Thyroid gland (tissue), 4 donors: ENCODE results near the gene NAA80. TPM values are rescaled to one million over a fixed set of nuclear protein-coding genes. Genes with fewer than 3 reads are reported as not detected.

ENCODE experiments used
- DNase-seq, 2 donors: peaks; one replicate each; pipeline ENCODE4 v3.0.0-alpha.2; 2019
- H3K27ac ChIP-seq, 3 donors: fragments of 200-600 bp; sonication (generic); 1 replicate in 2 of 3; 2 replicates in 1 of 3; pipeline ENCODE4 v1.5.1; 2016 to 2019; ENCODE audit warnings: mild to moderate bottlenecking in 1 of 3, moderate library complexity in 1 of 3
- H3K27me3 ChIP-seq: fragments of 200-600 bp; sonication (generic); one replicate; pipeline ENCODE4 v1.5.1; 2019
- H3K36me3 ChIP-seq, 2 donors: fragments of 200-600 bp; sonication (generic); one replicate each; pipeline ENCODE4 v1.5.1; 2016 to 2019
- H3K4me1 ChIP-seq, 2 donors: fragments of 200-600 bp; sonication (generic); one replicate each; pipeline ENCODE4 v1.5.1; 2017 to 2019
- H3K4me3 ChIP-seq, 3 donors: fragments of 200-600 bp; sonication (generic); replicated peaks in 1 of 3; 1 replicate in 2 of 3; 2 replicates in 1 of 3; pipeline ENCODE4 v1.5.1; 2016; ENCODE audit warnings: mild to moderate bottlenecking in 1 of 3
- H3K9me3 ChIP-seq: fragments of 200-600 bp; sonication (generic); one replicate; pipeline ENCODE4 v1.5.1; 2017
- POLR2A ChIP-seq, 2 donors: fragments of 450-650 bp; IDR thresholded peaks; one replicate each; pipeline ENCODE4 v1.6.1; 2017; ENCODE audit warnings: antibody characterized with exemption in 2 of 2, mild to moderate bottlenecking in 2 of 2, moderate library complexity in 1 of 2
- WGBS, 2 donors: methylation state at CpG; one replicate each; pipeline ENCODE4 v1.1.5; 2017; 5-methylcytosine and 5-hydroxymethylcytosine counted together
- intact Hi-C: fragments of 100-400 bp; cut with DNase I; formaldehyde crosslinking; loops from one replicate; pipeline ENCODE4 v1.15.1; 2023
- total RNA-seq, 4 donors: library from RNA; depleted of rRNA; stranded (reverse); fragments of >200 nt; gene quantifications; one replicate each; pipeline ENCODE4 v1.2.3, GENCODE V29; 2016
- TF ChIP-seq, protein P1 (sequence below), 6 experiments: fragments of 200-600 bp in 3 of 6; fragments of 450-650 bp in 3 of 6; sonication (generic) in 3 of 6; IDR thresholded peaks; one replicate each; pipeline ENCODE4 v1.5.1; 2016 to 2019; ENCODE audit warnings: antibody characterized with exemption in 6 of 6, mild to moderate bottlenecking in 2 of 6, inconsistent platforms in 1 of 6, moderate library complexity in 1 of 6

NAA80 gene
- total RNA-seq, 4 donors from 2014 or later, result 6.9 to 15.2 (median 10.8) TPM

DNA sequence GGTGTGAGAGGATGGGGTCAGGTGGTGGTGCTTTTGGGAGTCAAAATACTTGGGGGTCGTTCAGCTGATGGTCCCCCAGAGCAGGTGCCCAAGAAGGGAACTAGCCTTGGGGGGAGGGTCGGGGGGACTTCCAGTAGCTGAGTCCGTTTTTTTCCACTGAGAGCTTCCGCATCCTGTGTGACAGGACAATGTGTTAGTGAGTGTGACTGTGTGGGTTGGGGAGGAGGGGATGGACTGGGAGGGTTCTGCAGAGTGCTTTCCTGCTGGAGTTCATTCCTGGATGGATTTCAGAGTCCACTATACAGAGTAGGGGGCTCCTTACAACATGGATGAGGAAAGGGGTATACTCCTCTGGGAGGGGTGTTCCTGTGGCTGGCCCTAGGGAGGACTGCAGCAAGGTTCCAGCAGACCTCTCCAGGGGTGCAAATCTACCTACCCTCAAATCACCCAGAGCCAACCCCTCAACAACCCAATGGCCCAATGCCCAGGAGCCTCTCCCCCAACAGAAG lies 23.9 kb upstream of the NAA80 start:
- no peak overlapping the region for H3K4me3 ChIP-seq
- DNase-seq, result no peak
- H3K4me1 ChIP-seq, result peaks cover 32 to 54% of the 10 kb centered on the region in 2 donors
- intact Hi-C loops, result no loop called here
- WGBS, 2 donors, result 48% methylated on average over 4 of the region's 4 CpGs; no CpG with 5 or more reads in 1 of the 2 donors
- H3K36me3 ChIP-seq, result peaks cover 7 to 9% of the 10 kb centered on the region in 2 donors
- peak overlapping the region; percentile 44 to 98 (median 96) for H3K27ac ChIP-seq
- H3K27me3 ChIP-seq, result no peaks in the 10 kb centered on the region
- TF ChIP-seq POLR2A (IDR thresholded peaks at IDR 0.05), result no peak
- TF ChIP-seq, protein P1, sequence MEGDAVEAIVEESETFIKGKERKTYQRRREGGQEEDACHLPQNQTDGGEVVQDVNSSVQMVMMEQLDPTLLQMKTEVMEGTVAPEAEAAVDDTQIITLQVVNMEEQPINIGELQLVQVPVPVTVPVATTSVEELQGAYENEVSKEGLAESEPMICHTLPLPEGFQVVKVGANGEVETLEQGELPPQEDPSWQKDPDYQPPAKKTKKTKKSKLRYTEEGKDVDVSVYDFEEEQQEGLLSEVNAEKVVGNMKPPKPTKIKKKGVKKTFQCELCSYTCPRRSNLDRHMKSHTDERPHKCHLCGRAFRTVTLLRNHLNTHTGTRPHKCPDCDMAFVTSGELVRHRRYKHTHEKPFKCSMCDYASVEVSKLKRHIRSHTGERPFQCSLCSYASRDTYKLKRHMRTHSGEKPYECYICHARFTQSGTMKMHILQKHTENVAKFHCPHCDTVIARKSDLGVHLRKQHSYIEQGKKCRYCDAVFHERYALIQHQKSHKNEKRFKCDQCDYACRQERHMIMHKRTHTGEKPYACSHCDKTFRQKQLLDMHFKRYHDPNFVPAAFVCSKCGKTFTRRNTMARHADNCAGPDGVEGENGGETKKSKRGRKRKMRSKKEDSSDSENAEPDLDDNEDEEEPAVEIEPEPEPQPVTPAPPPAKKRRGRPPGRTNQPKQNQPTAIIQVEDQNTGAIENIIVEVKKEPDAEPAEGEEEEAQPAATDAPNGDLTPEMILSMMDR (IDR thresholded peaks at IDR 0.05), result no peak
- H3K9me3 ChIP-seq, result no peaks in the 10 kb centered on the region

DNA sequence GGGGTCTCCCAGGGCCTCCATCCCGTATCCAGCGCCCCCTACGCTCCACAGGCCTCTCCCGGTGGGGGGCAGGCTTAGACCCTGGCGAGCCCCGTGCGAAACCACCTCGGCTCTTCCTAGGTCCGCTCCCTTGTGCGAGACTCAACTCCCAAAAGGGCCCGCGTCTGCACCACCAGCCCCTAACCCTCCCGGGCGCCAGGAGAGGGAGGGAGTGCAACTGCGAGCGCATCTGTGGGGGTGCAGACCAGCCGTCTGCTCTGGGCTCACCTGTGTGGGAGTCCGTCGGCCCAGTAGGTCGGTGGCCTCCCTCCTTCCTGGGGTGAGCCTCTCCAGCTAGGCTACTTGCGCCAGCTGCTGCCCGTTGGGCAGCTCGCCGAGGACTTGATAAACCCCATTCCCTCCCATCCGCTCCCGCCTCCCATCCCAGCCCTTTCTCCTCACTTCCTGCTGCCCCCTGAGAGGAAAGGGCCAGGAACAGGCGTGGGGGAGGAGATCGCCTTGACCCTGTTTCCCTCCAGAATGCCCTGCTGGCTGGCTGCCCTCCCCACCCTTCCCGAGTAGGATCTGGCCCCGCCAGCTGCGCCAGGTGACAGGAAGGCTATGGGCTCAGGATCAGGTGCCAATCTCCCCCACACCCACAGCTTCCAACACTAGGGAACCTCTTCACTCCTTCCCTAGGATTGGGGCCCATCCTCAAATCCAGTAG lies 23.3 kb upstream of the NAA80 start, which contains the start of gene HYAL2:
HYAL2 (minus strand) TSS at position 360 of the 706 bp plus-strand sequence. CDS start 2,256 bp downstream, outside the sequence.
- intact Hi-C loops, result no loop called here
- peak in 1 of 2 donors; percentile 50 for DNase-seq

DNA sequence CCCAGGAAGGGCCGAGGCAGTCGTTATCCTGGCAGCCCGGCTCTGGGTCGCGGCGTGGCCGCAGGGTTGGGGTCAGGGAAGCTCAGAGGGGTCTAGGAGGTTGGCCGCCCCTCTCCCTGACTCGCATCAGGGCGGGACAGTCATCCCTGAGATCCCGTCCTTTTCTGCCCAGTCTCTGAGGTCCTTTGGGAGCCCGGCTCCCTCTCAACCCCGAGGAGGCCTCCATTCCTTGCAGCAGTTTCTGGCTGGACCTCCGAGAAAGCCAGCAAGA lies 22.8 kb upstream of the NAA80 start:
- Histone ChIP-seq H3K9me3 (no peaks in the 10 kb centered on the region), H3K4me3 (peak overlapping the region; percentile 3 to 86 (median 43)), H3K27me3 (no peaks in the 10 kb centered on the region), H3K36me3 (peaks cover 10 to 18% of the 10 kb centered on the region in 2 donors), H3K4me1 (peaks cover 34 to 61% of the 10 kb centered on the region in 2 donors), H3K27ac (peak overlapping the region; percentile 96 to 98 (median 98))
- WGBS, 2 donors, result 10 to 35% methylated on average over 2 to 13 of the region's 14 CpGs
- no peak for DNase-seq
- intact Hi-C loops, result no loop called here
- TF ChIP-seq, protein P1 (IDR thresholded peaks at IDR 0.05), result no peak
- TF ChIP-seq POLR2A (IDR thresholded peaks at IDR 0.05), result no peak

More for the DNA sequence above, 23.3 kb upstream of the NAA80 start, which contains the start of gene HYAL2:
- no peaks in the 10 kb centered on the region for H3K9me3 ChIP-seq
- no peak for TF ChIP-seq POLR2A (IDR thresholded peaks at IDR 0.05)
- TF ChIP-seq, protein P1 (IDR thresholded peaks at IDR 0.05), result no peak
- H3K4me3 ChIP-seq, result peak within 1 kb of the TSS; percentile 3 to 86 (median 43)
- peaks cover 34 to 60% of the 10 kb centered on the region in 2 donors for H3K4me1 ChIP-seq
- peaks cover 10 to 13% of the 10 kb centered on the region in 2 donors for H3K36me3 ChIP-seq
- no peaks in the 10 kb centered on the region for H3K27me3 ChIP-seq
- peak within 1 kb of the TSS; percentile 96 to 98 (median 98) for H3K27ac ChIP-seq
- WGBS, 2 donors, result 52 to 57% methylated on average over 24 to 27 of the region's 31 CpGs

DNA sequence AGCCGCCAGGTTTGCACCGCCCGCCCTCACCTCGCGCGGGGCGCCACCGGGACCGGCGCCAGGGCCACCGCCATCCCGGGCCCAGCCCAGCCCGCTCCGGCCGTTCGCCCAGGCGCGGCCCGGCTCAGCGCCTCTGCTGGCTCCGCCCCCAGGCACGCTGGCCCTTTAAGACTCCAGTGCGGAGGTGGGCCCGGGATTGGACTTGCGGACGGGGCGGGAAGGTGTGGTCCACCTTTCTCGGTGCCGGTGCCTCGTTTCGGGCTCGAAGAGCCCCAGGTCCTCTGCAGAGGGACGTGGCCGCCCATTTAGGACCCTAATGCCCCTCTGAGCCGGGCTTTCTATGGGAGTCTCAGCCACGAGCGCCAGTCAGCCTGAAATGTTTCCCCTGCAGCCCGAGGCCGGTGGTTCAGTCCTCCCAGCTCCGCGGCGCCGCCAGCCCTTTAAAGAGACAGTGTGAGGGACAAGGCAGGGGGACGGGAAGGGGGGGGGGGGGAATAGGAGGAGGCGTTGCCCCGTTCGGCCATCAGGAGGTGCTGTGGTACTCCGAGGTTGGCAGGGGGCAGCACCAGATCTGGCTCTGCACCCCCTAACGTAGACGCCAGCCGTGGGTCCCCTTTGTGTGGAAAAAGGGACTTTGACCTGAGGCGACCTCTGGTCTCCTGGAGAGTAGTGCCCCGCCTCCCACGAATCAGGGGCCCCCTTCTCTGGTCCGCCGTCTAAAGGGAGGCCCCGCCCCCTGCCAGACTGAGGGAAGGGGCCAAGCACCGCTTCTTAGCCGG lies 22.3 kb upstream of the NAA80 start:
- Histone ChIP-seq H3K36me3 (peaks cover 10 to 20% of the 10 kb centered on the region in 2 donors), H3K27me3 (no peaks in the 10 kb centered on the region), H3K4me1 (peaks cover 38 to 61% of the 10 kb centered on the region in 2 donors), H3K9me3 (no peaks in the 10 kb centered on the region), H3K4me3 (peak overlapping the region; percentile 43 to 92 (median 86)), H3K27ac (peak overlapping the region; percentile 96 to 98 (median 98))
- WGBS, 2 donors, result 2 to 20% methylated on average over 1 to 15 of the region's 59 CpGs
- intact Hi-C loops, result no loop called here
- TF ChIP-seq POLR2A (IDR thresholded peaks at IDR 0.05), result peak; percentile 17 to 75
- TF ChIP-seq, protein P1 (IDR thresholded peaks at IDR 0.05), result peak in 5 of 6 experiments; percentile 23 to 61 (median 43)
- DNase-seq, result peak; percentile 90 to 94
